SK-N-SH treated with all-trans-retinoic acid at 6 μM for 48 hours (cell line): ENCODE results near the gene SIN3A.

Experiments used
- ARNTL ChIP-seq: fragments of 450-650 bp; formaldehyde crosslinking; IDR thresholded peaks from 2 replicates; pipeline ENCODE4 v1.5.0; 2020; ENCODE audit warnings: low read depth, mild to moderate bottlenecking, moderate library complexity, borderline replicate concordance
- CSDC2 ChIP-seq: fragments of 250-450 bp; sonication (Bioruptor Pico); IDR thresholded peaks from 2 replicates; pipeline ENCODE4 v1.5.0; 2020; ENCODE audit warnings: mild to moderate bottlenecking, moderate library complexity
- GLIS3 ChIP-seq: fragments of 250-450 bp; sonication (Bioruptor Pico); IDR thresholded peaks from 2 replicates; pipeline ENCODE4 v1.5.0; 2020; ENCODE audit warnings: mild to moderate bottlenecking, moderate library complexity
- ISL1 ChIP-seq: fragments of 250-450 bp; sonication (Bioruptor Pico); IDR thresholded peaks from 2 replicates; pipeline ENCODE4 v2.1.2; 2022; ENCODE audit warnings: mild to moderate bottlenecking, moderate library complexity
- OSR1 ChIP-seq: fragments of 250-450 bp; sonication (Bioruptor Pico); IDR thresholded peaks from 2 replicates; pipeline ENCODE4 v1.8.0; 2022; ENCODE audit warnings: moderate library complexity, mild to moderate bottlenecking, inconsistent platforms
- PPARA ChIP-seq: fragments of 250-450 bp; sonication (Bioruptor Pico); IDR thresholded peaks from 2 replicates; pipeline ENCODE4 v1.5.0; 2020; ENCODE audit warnings: mild to moderate bottlenecking, borderline replicate concordance
- ZFP3 ChIP-seq: fragments of 250-450 bp; sonication (Bioruptor Pico); IDR thresholded peaks from 2 replicates; pipeline ENCODE4 v1.5.0; 2020; ENCODE audit warnings: mild to moderate bottlenecking, moderate library complexity
- ZNF565 ChIP-seq: fragments of 450-650 bp; formaldehyde crosslinking; conservative IDR thresholded peaks from 2 replicates; pipeline ENCODE4 v1.5.0; 2020; ENCODE audit warnings: low read depth, mild to moderate bottlenecking, moderate library complexity
- ZNF8 ChIP-seq: fragments of 450-650 bp; formaldehyde crosslinking; IDR thresholded peaks from 2 replicates; pipeline ENCODE4 v1.5.0; 2020; ENCODE audit warnings: mild to moderate bottlenecking, moderate library complexity
- TF ChIP-seq, protein P1 (sequence below): fragments of 250-450 bp; sonication (Bioruptor Pico); IDR thresholded peaks from 2 replicates; pipeline ENCODE4 v1.5.1; 2020; ENCODE audit warnings: low read depth, mild to moderate bottlenecking, moderate library complexity
- TF ChIP-seq, protein P2 (sequence below): fragments of 250-450 bp; sonication (Bioruptor Pico); IDR thresholded peaks from 2 replicates; pipeline ENCODE4 v1.8.0; 2021; ENCODE audit warnings: low read depth, mild to moderate bottlenecking, moderate library complexity, borderline replicate concordance

DNA sequence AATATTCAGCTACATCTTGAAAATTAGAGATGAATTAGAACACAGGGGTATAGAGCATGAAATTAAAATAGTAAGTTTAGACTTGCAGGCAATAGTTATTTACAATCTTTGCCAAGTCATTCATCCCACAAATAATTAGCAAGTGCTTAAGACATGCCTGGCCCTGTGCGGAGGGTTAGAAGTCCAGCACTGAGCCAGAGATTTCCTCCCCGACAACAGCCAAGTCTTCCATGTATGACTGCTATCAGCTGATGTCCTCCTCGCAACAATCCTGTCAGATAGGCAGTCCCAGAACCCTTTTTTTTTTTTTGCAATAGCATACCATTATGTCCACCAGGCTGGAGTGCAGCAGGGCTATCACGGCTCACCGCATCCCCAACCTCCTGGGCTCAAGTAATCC is 14.6 kb downstream of the SIN3A start:
- TF ChIP-seq ZFP3 (CRISPR knock-in tag) (no peak), ZNF565 (CRISPR knock-in tag) (no peak), ZNF8 (no peak), ISL1 (CRISPR knock-in tag) (no peak), ARNTL (CRISPR knock-in tag) (no peak), CSDC2 (no peak), PPARA (CRISPR knock-in tag) (no peak), OSR1 (no peak), GLIS3 (CRISPR knock-in tag) (no peak)
- TF ChIP-seq, protein P1, sequence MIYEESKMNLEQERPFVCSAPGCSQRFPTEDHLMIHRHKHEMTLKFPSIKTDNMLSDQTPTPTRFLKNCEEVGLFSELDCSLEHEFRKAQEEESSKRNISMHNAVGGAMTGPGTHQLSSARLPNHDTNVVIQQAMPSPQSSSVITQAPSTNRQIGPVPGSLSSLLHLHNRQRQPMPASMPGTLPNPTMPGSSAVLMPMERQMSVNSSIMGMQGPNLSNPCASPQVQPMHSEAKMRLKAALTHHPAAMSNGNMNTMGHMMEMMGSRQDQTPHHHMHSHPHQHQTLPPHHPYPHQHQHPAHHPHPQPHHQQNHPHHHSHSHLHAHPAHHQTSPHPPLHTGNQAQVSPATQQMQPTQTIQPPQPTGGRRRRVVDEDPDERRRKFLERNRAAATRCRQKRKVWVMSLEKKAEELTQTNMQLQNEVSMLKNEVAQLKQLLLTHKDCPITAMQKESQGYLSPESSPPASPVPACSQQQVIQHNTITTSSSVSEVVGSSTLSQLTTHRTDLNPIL (CRISPR knock-in tag): no peak
- TF ChIP-seq, protein P2, sequence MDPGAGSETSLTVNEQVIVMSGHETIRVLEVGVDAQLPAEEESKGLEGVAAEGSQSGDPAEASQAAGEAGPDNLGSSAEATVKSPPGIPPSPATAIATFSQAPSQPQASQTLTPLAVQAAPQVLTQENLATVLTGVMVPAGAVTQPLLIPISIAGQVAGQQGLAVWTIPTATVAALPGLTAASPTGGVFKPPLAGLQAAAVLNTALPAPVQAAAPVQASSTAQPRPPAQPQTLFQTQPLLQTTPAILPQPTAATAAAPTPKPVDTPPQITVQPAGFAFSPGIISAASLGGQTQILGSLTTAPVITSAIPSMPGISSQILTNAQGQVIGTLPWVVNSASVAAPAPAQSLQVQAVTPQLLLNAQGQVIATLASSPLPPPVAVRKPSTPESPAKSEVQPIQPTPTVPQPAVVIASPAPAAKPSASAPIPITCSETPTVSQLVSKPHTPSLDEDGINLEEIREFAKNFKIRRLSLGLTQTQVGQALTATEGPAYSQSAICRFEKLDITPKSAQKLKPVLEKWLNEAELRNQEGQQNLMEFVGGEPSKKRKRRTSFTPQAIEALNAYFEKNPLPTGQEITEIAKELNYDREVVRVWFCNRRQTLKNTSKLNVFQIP (CRISPR knock-in tag): no peak
